IPS-18c (cell line): ENCODE measurements around the gene CCDC144A.
"Not testable (repeated sequence)": the region's sequence is repeated elsewhere in the genome, so short reads cannot be mapped to it uniquely, and the experiment has no call there.

ENCODE experiments used
- H3K4me3 ChIP-seq: 2 replicates; pipeline ENCODE4 v1.7.0; 2013; ENCODE audit warnings: low read depth, mild to moderate bottlenecking, low read length, moderate library complexity; ENCODE audit not compliant: insufficient read depth
- H3K9me3 ChIP-seq: one replicate; pipeline ENCODE4 v1.6.1; 2013; ENCODE audit warnings: mild to moderate bottlenecking, low read length, moderate library complexity; ENCODE audit not compliant: control insufficient read depth, insufficient read depth

The CCDC144A gene

DNA sequence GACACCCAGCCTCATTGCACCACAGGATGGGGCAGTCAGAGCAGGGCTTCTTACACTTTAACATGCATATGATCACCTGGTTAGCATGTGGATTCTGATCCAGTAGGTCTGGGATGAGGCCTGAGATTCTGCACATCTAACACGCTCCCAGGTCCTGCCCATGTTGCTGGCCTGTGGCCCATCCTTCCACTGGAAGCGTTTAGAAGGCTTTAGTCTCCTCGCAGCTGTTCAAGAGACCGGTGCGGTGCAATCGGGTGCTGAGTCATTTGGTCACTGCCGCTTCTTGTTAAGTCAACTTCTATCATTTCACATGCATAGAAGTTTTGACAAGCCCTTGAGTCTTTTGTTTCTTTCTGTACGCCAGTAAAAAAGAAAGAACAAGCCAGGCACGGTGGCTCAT is 117.6 kb downstream of the CCDC144A start:
- not testable (repeated sequence) for H3K9me3 ChIP-seq, H3K4me3 ChIP-seq

- not testable (repeated sequence) for H3K4me3 ChIP-seq, H3K9me3 ChIP-seq
Observed at GRCh38 chr17:16810236-16810635, 120.2 kb downstream of the CCDC144A start.

GRCh38 chr17:16812126-16812525 is 122.1 kb downstream of the CCDC144A start:
- not testable (repeated sequence) for H3K9me3 ChIP-seq, H3K4me3 ChIP-seq

GRCh38 chr17:16814439-16814838 is 124.4 kb downstream of the CCDC144A start:
- H3K9me3 ChIP-seq = no peaks in the 10 kb centered on the region

GRCh38 chr17:16817201-16817600 is 127.2 kb downstream of the CCDC144A start:
- no peaks in the 10 kb centered on the region for H3K9me3 ChIP-seq
- H3K4me3 ChIP-seq = no peak overlapping the region

More at GRCh38 chr17:16814439-16814838, 124.4 kb downstream of the CCDC144A start:
- no peak overlapping the region for H3K4me3 ChIP-seq

DNA sequence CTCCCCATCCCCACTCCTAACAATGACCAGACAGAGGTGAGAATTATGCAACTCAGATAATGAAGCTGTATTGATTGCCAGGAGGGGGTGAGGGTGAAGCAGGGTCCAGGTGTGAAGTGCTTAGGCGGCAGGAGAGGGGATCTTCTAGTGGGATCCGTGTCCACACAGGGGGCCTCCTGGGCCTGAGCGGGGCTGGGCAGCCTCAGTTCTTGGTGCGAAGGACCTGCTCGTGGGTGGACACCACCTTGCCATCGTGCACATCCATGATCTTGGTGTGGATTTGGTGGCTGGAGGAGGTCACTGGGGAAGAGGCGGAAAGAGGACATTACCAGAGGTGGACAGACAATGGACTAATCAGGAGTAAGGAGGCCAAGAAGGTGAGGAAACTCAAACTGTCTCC is 127.9 kb downstream of the CCDC144A start:
- H3K9me3 ChIP-seq, H3K4me3 ChIP-seq: not testable (repeated sequence)

- Histone ChIP-seq H3K4me3 (no peak overlapping the region; the same call in 1 of the 2 replicates), H3K9me3 (no peaks in the 10 kb centered on the region)
Observed at GRCh38 chr17:16818340-16818739, 128.3 kb downstream of the CCDC144A start.

- no peaks in the 10 kb centered on the region for H3K9me3 ChIP-seq
- no peak overlapping the region for H3K4me3 ChIP-seq
Observed at GRCh38 chr17:16818821-16819683, 129.0 kb downstream of the CCDC144A start.

- no peaks in the 10 kb centered on the region for H3K9me3 ChIP-seq
- H3K4me3 ChIP-seq = no peak overlapping the region
Observed at GRCh38 chr17:16820161-16820877, 130.3 kb downstream of the CCDC144A start.

- Histone ChIP-seq H3K9me3 (no peaks in the 10 kb centered on the region), H3K4me3 (no peak overlapping the region)
Observed at GRCh38 chr17:16820979-16821543, 131.0 kb downstream of the CCDC144A start.

- H3K4me3 ChIP-seq, H3K9me3 ChIP-seq: not testable (repeated sequence)
Observed at GRCh38 chr17:16822133-16822532, 132.1 kb downstream of the CCDC144A start.

- H3K9me3 ChIP-seq, H3K4me3 ChIP-seq: not testable (repeated sequence)
Observed at GRCh38 chr17:16823768-16824406, 133.8 kb downstream of the CCDC144A start.
